ENCODE results near the gene THUMPD2.

The THUMPD2 gene

GRCh38 chr2:39737661-39738060, 41.4 kb downstream of the THUMPD2 start:
- peak; percentile 82 to 85 for DNase-seq (ENCODE audit: low read depth in 2 of 2)
- peak overlapping the region in 1 of 2 donors; percentile 4 for H3K4me3 ChIP-seq (replicated peaks in 1 of 2; ENCODE audit: low read depth in 2 of 2, low read length in 2 of 2)
- TF ChIP-seq, protein P1, sequence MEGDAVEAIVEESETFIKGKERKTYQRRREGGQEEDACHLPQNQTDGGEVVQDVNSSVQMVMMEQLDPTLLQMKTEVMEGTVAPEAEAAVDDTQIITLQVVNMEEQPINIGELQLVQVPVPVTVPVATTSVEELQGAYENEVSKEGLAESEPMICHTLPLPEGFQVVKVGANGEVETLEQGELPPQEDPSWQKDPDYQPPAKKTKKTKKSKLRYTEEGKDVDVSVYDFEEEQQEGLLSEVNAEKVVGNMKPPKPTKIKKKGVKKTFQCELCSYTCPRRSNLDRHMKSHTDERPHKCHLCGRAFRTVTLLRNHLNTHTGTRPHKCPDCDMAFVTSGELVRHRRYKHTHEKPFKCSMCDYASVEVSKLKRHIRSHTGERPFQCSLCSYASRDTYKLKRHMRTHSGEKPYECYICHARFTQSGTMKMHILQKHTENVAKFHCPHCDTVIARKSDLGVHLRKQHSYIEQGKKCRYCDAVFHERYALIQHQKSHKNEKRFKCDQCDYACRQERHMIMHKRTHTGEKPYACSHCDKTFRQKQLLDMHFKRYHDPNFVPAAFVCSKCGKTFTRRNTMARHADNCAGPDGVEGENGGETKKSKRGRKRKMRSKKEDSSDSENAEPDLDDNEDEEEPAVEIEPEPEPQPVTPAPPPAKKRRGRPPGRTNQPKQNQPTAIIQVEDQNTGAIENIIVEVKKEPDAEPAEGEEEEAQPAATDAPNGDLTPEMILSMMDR (IDR thresholded peaks at IDR 0.05; ENCODE audit: low read depth, low read length) = no peak

- TF ChIP-seq, protein P1 (IDR thresholded peaks at IDR 0.05; ENCODE audit: low read depth, low read length) = no peak
- no peak overlapping the region for H3K4me3 ChIP-seq (replicated peaks in 1 of 2; ENCODE audit: low read depth in 2 of 2, low read length in 2 of 2)
- peak; percentile 69 to 89 for DNase-seq (ENCODE audit: low read depth in 2 of 2)
These were observed 42.4 kb downstream of the THUMPD2 start for GRCh38 chr2:39736640-39737039.

- peak; percentile 5 to 27 for DNase-seq (ENCODE audit: low read depth in 2 of 2)
- no peak overlapping the region for H3K4me3 ChIP-seq (replicated peaks in 1 of 2; ENCODE audit: low read depth in 2 of 2, low read length in 2 of 2)
- TF ChIP-seq, protein P1 (IDR thresholded peaks at IDR 0.05; ENCODE audit: low read depth, low read length) = no peak
These were observed 43.4 kb downstream of the THUMPD2 start for GRCh38 chr2:39735648-39736047.

- TF ChIP-seq, protein P1 (IDR thresholded peaks at IDR 0.05; ENCODE audit: low read depth, low read length) = no peak
- no peak for DNase-seq (ENCODE audit: low read depth in 2 of 2)
- no peak overlapping the region for H3K4me3 ChIP-seq (replicated peaks in 1 of 2; ENCODE audit: low read depth in 2 of 2, low read length in 2 of 2)
These were observed 44.6 kb downstream of the THUMPD2 start for GRCh38 chr2:39734445-39734844.

GRCh38 chr2:39733070-39733674, 45.9 kb downstream of the THUMPD2 start:
- DNase-seq (ENCODE audit: low read depth in 2 of 2) = no peak
- no peak overlapping the region for H3K4me3 ChIP-seq (replicated peaks in 1 of 2; ENCODE audit: low read depth in 2 of 2, low read length in 2 of 2)
- TF ChIP-seq, protein P1 (IDR thresholded peaks at IDR 0.05; ENCODE audit: low read depth, low read length) = no peak

DNA sequence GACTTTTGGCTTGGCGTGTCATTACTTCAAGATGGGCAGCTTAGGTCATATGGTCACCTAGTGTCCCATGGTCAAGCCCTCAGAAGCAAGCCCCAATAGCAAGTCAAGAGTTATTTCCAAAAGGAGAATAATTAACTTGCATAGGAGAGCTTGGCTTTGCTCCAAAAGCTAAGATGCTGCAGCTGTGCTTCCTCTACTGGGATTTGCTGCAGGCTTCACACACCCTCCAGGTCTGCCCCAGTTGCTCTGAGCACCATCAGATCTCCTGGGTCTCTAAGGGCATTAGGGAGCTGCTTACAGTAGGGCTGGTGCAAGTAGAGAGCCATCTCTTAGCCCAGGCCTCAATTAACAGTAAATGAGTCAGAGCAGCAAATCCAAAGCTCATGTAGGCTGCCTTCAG, 46.6 kb downstream of the THUMPD2 start:
- H3K4me3 ChIP-seq (replicated peaks in 1 of 2; ENCODE audit: low read depth in 2 of 2, low read length in 2 of 2) = no peak overlapping the region
- TF ChIP-seq, protein P1 (IDR thresholded peaks at IDR 0.05; ENCODE audit: low read depth, low read length) = no peak
- DNase-seq (ENCODE audit: low read depth in 2 of 2) = peak; percentile 3 to 27

- peak in 1 of 2 donors; percentile 46 for DNase-seq (ENCODE audit: low read depth in 2 of 2)
- no peak overlapping the region for H3K4me3 ChIP-seq (replicated peaks in 1 of 2; ENCODE audit: low read depth in 2 of 2, low read length in 2 of 2)
- TF ChIP-seq, protein P1 (IDR thresholded peaks at IDR 0.05; ENCODE audit: low read depth, low read length) = no peak
These were observed 47.5 kb downstream of the THUMPD2 start for GRCh38 chr2:39731546-39731945.

Data from cardiac fibroblast (primary cell).